Aorta (tissue), 5 donors: Measurements from ENCODE around the gene FBLN1. TPM values are rescaled to one million over a fixed set of nuclear protein-coding genes. Genes with fewer than 3 reads are reported as not detected.
"Not testable (repeated sequence)": the region's sequence is repeated elsewhere in the genome, so short reads cannot be mapped to it uniquely, and the experiment has no call there.

Experiments
- ATAC-seq: fragments of 200-7000 bp; cut with Tn5 transposase; one replicate; pipeline ENCODE4 v1.9.1; 2022; ENCODE audit warnings: moderate library complexity; ENCODE audit not compliant: low FRiP score
- DNase-seq, 2 donors: peaks; one replicate each; pipeline ENCODE4 v3.0.0-alpha.2; 2020
- H3K27ac ChIP-seq, 2 donors: one replicate each; pipeline ENCODE4 v1.5.1; 2013; ENCODE audit warnings: low read length in 2 of 2, mild to moderate bottlenecking in 2 of 2, moderate library complexity in 2 of 2, control low read depth in 1 of 2, inconsistent platforms in 1 of 2, low read depth in 1 of 2
- H3K27me3 ChIP-seq, 2 donors: one replicate each; pipeline ENCODE4 v1.6.1; 2013; ENCODE audit warnings: control low read depth in 1 of 2, low read length in 1 of 2, mild to moderate bottlenecking in 1 of 2, moderate library complexity in 1 of 2; ENCODE audit not compliant: insufficient read depth in 2 of 2, control insufficient read depth in 1 of 2
- H3K36me3 ChIP-seq, 2 donors: one replicate each; pipeline ENCODE4 v1.6.1; 2013; ENCODE audit warnings: control low read depth in 1 of 2, low read length in 1 of 2, mild to moderate bottlenecking in 1 of 2; ENCODE audit not compliant: insufficient read depth in 2 of 2, control insufficient read depth in 1 of 2
- H3K4me1 ChIP-seq, 2 donors: one replicate each; pipeline ENCODE4 v1.6.1; 2013; ENCODE audit warnings: low read length in 2 of 2, control low read depth in 1 of 2, mild to moderate bottlenecking in 1 of 2, moderate library complexity in 1 of 2; ENCODE audit not compliant: insufficient read depth in 2 of 2, control insufficient read depth in 1 of 2
- H3K4me3 ChIP-seq, 2 donors: one replicate each; pipeline ENCODE4 v1.5.1; 2013; ENCODE audit warnings: low read length in 2 of 2, control low read depth in 1 of 2, mild to moderate bottlenecking in 1 of 2
- H3K9me3 ChIP-seq: one replicate; pipeline ENCODE4 v1.6.1; 2013; ENCODE audit warnings: mild to moderate bottlenecking, low read length; ENCODE audit not compliant: control insufficient read depth
- WGBS, 2 donors: extraction: QIAGEN DNeasy Blood & Tissue Kit; methylation state at CpG; one replicate each; pipeline ENCODE4 v1.1.7; 2013; 5-methylcytosine and 5-hydroxymethylcytosine counted together
- intact Hi-C, 2 donors: fragments of 100-400 bp; cut with DNase I; formaldehyde crosslinking; loops; one replicate each; pipeline versions ENCODE4 v1.14.2 to v1.15.0; 2022
- polyA plus RNA-seq, 2 donors: library from polyadenylated mRNA; stranded (reverse); fragments of 200-250 nt; gene quantifications; one replicate each; pipeline ENCODE4 v1.2.3, GENCODE V29; 2013
- total RNA-seq, 2 donors: library from RNA; stranded (reverse); fragmentation: NEBNext Ultra II Directional; extraction: Animal tissue kit (Norgen Biotek cat#: 25700); gene quantifications; one replicate each; pipeline ENCODE4 v1.2.1, GENCODE V29; 2021
- donor health status: healthy with polysubstance abuse.
- donor health status: Bipolar disorder and iron deficiency.
- donor health status: DM: no; HTN: no; CAD: no.
- donor health status: DM: no; HTN: no; CAD: no.
- donor health status: DM: yes; HTN: yes; CAD: no.

FBLN1 gene
- total and polyA plus RNA-seq, 4 donors: 48.1 to 1,512 (median 391) TPM

DNA sequence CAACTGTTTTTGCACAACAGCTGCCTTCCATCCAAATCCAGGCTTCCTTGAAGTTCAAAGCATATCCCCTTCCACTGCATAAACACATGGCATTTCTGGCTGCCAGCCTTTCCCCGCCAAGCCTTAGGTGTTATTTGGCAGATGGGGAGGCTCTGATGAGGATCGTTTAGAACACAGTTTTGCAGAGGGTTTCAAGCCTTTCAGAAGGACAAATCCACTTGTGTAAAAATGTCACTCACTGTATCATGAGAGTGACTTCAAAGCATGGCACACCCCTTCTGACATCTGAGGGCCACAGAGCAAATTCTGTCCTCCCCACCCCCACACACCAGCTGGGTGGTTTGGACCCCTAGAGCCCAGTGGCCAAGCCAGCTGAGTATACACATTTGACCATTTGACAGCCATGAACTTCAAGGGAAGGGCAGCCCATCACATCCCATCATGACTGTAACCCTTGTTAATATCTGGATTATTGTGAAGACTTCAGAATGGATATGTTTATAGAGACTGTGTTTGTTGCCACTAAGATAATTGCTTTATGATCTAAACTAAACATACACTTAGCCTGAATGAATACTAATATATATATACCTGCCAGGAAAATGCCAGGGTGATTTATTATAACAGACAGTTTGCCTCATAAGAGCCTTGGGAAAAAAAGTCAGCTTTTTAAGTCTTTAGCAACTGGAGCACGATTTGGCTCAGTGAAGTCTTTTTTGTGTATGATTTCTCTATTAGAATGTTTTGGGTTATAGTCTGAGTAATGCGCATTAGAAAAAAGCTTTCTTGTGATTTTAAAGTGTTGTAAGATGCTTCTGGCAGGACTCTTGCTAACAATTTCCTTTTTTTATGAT lies 31.9 kb downstream of the FBLN1 start:
- Histone ChIP-seq H3K27me3 (no peaks in the 10 kb centered on the region), H3K36me3 (no peaks in the 10 kb centered on the region), H3K9me3 (no peaks in the 10 kb centered on the region), H3K27ac (no peak overlapping the region), H3K4me3 (no peak overlapping the region), H3K4me1 (peaks cover 0 to 4% of the 10 kb centered on the region in 2 donors)
- 18 to 25% methylated on average over 4 of the region's 4 CpGs for WGBS, 2 donors
- intact Hi-C loops: loop anchor here in 1 of 2 donors (5.0 kb wide), 1 partner anchor 47 kb away; no protein-coding TSS in a partner anchor
- no peak for DNase-seq
- ATAC-seq: no peak

DNA sequence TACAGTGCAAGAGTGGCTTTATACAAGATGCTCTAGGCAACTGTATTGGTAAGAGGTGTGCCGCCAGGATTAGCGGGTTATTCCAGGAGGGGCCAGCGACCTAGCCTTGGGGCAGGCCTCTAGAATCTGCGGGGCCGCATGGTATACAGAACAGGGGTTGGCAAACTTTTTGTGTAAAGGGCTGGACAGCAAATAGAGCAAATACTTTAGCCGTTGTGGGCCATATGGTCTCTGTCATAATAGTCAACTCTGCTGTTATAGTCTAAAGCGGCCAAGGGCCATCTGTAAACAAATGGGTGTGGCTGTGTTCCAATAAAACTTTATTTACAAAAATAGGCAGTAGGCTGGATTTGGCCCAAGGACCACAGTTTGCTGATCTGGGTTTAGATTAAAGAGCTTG lies 32.6 kb downstream of the FBLN1 start:
- Histone ChIP-seq H3K9me3 (no peaks in the 10 kb centered on the region), H3K4me3 (no peak overlapping the region), H3K4me1 (peaks cover 0 to 4% of the 10 kb centered on the region in 2 donors), H3K27ac (no peak overlapping the region), H3K27me3 (no peaks in the 10 kb centered on the region), H3K36me3 (no peaks in the 10 kb centered on the region)
- intact Hi-C loops: loop anchor here in 1 of 2 donors (5.0 kb wide), 1 partner anchor 48 kb away; no protein-coding TSS in a partner anchor
- DNase-seq: no peak
- WGBS, 2 donors: 82 to 83% methylated on average over 7 of the region's 7 CpGs
- no peak for ATAC-seq

DNA sequence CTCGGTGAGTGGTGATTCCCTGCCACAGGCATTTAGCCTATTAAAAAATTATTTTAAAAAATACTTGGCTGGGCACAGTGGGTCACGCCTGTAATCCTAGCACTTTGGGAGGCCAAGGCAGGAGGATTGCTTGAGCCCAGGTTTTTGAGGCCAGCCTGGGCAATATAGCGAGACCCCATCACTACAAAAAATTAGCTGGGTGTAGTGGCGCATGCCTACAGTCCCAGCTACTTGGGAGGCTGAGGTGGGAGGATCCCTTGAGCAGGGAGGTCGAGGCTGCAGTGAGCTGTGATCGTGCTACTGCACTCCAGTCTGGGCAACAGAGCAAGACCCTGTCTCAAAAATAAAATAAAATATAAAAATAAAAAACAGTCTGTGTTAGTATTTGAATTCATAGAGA lies 33.2 kb downstream of the FBLN1 start:
- H3K9me3 ChIP-seq, H3K27me3 ChIP-seq, H3K27ac ChIP-seq, H3K4me1 ChIP-seq, DNase-seq, H3K4me3 ChIP-seq, ATAC-seq, H3K36me3 ChIP-seq: not testable (repeated sequence)
- WGBS, 2 donors: 95% methylated on average over 6 of the region's 6 CpGs
- intact Hi-C loops: loop anchor here in 1 of 2 donors (5.0 kb wide), 1 partner anchor 49 kb away; no protein-coding TSS in a partner anchor

DNA sequence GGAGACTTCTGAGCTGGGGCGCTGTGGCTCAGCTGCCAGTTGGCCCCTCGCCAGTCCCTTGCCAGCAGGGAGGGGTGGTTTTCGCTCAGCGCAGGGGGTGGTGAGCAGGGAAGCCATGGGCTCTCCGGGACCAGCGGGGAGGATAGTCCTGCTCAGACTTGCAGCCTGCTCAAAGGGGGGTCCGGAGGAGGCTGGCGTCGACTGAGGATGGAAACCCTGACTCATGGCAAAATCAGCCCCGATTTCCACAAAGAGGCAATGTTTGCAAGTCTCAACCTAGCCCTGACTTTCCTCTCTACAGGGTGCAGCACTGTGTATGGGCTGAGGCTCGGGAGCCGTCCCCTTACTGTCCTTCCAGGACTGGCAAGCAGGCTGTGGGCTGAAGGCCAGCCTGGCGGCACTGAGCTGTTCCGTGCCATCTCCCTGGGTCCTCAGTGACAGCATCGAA lies 35.1 kb downstream of the FBLN1 start:
- 5 to 6% methylated on average over 15 of the region's 15 CpGs for WGBS, 2 donors
- peak; percentile 84 to 92 for DNase-seq
- intact Hi-C loops: loop anchor here in 1 of 2 donors (5.0 kb wide), 1 partner anchor 50 kb away; no protein-coding TSS in a partner anchor
- Histone ChIP-seq H3K9me3 (no peaks in the 10 kb centered on the region), H3K36me3 (no peaks in the 10 kb centered on the region), H3K4me1 (peaks cover 0 to 4% of the 10 kb centered on the region in 2 donors), H3K4me3 (no peak overlapping the region), H3K27me3 (no peaks in the 10 kb centered on the region), H3K27ac (peak overlapping the region; percentile 7 to 35)
- ATAC-seq: peak; percentile 84

DNA sequence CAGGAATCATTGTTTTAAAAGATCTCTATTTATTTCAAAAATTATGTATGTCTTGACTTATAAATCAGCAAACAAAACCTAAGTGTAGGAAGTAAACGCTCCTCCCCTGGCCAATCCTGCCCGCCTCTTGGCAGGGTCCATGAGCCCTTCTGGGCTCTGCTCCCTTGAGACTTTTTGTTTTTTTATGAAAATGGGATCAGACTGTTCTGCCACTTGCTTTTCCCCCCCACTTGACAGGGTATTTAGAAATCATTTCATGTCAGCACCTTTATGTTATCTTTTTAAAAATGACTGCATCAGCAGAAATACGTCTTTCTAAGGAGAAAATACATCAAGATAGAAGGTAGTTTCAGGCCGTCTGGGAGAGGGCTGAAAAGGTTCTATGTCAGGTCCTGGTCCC lies 35.6 kb downstream of the FBLN1 start:
- H3K9me3 ChIP-seq: no peaks in the 10 kb centered on the region
- H3K4me3 ChIP-seq: no peak overlapping the region
- H3K27me3 ChIP-seq: no peaks in the 10 kb centered on the region
- peak; percentile 60 for ATAC-seq
- peak overlapping the region in 1 of 2 donors; percentile 17 for H3K27ac ChIP-seq
- intact Hi-C loops: loop anchor here in 1 of 2 donors (5.0 kb wide), 1 partner anchor 51 kb away; no protein-coding TSS in a partner anchor
- DNase-seq: no peak
- peaks cover 0 to 4% of the 10 kb centered on the region in 2 donors for H3K4me1 ChIP-seq
- H3K36me3 ChIP-seq: no peaks in the 10 kb centered on the region
- WGBS, 2 donors: 3 to 4% methylated on average over 4 of the region's 4 CpGs

DNA sequence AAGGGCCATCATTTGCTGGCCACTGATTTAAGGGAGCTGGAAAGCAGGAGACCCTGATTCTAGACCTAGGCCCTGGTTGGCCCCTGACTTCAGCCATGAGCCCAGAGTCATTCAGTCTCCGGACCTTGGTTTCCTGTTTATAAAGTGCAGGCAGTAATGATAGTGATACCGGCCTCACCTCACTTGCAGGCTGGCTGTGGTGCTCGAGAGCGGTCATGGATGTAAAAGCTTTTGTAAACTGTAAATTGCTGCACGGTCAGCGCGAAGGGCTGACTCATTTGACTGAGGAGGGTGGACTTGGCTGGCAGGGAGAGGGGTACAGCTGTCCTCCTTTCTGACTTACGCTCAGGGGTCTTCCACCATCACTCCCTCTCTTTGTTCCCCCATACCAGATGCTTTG lies 37.4 kb downstream of the FBLN1 start:
- ATAC-seq (no peak), DNase-seq (no peak)
- 88 to 92% methylated on average over 8 of the region's 8 CpGs for WGBS, 2 donors
- intact Hi-C loops: no loop called here
- Histone ChIP-seq H3K4me3 (no peak overlapping the region), H3K27ac (no peak overlapping the region), H3K4me1 (peaks cover 0 to 4% of the 10 kb centered on the region in 2 donors), H3K27me3 (no peaks in the 10 kb centered on the region), H3K36me3 (no peaks in the 10 kb centered on the region), H3K9me3 (no peaks in the 10 kb centered on the region)

DNA sequence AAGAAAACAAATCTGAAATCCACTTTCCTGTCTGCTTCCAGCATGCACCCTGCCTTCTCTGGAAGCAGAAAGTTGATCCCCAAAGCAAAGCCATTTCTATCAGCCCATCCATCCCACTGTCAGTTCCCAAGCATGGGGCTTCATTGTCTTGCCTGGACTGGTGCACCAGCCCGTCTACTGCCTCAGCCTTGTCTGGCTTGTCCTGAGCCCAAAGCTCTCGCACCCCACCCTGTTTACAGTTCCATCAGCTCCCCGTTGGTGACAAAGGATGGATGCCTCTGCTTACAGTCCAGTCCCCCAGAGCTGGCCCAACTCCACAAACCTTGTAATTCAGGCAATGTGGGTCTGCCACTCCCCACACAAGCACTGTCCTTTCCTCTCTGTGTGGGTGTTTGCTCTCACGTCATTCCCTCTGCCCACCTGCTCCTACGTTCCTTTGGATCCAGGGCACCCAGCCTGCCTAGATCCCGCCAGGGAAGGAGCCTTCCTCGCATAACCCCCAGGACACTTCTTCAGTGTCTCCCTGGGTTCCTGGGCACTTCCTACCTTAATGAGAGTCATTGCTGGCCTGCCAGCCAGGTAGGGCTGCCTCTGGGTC lies 38.8 kb downstream of the FBLN1 start:
- Histone ChIP-seq H3K27me3 (no peaks in the 10 kb centered on the region), H3K36me3 (no peaks in the 10 kb centered on the region), H3K4me3 (no peak overlapping the region), H3K27ac (no peak overlapping the region), H3K9me3 (no peaks in the 10 kb centered on the region), H3K4me1 (peaks cover 0 to 4% of the 10 kb centered on the region in 2 donors)
- 91 to 94% methylated on average over 7 of the region's 7 CpGs for WGBS, 2 donors
- no peak for ATAC-seq
- intact Hi-C loops: no loop called here
- no peak for DNase-seq

DNA sequence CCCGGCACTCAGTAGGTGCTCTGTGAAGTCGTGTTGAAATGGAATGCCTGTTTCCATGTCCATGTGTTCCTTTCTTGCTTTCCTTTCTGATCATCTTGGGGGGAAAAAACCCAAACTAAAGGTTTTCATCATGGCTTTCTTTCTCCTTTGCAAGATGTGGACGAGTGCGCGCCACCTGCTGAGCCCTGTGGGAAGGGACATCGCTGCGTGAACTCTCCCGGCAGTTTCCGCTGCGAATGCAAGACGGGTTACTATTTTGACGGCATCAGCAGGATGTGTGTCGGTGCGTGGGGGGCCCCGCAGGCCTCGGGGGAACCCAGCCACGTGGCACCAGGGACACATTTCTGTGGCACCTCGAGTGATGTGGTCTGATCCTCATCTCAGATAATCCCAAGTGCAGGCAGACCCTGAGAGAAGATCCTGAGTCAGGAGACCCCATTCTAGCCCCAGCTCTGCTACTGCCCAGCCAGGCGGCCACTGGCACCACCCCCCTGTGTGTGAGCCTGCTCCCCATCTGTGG lies 39.4 kb downstream of the FBLN1 start:
- DNase-seq (no peak), ATAC-seq (no peak)
- H3K4me3 ChIP-seq: no peak overlapping the region
- no peaks in the 10 kb centered on the region for H3K9me3 ChIP-seq
- intact Hi-C loops: no loop called here
- no peaks in the 10 kb centered on the region for H3K27me3 ChIP-seq
- WGBS, 2 donors: 92 to 93% methylated on average over 19 of the region's 19 CpGs
- peaks cover 0 to 4% of the 10 kb centered on the region in 2 donors for H3K4me1 ChIP-seq
- no peak overlapping the region for H3K27ac ChIP-seq
- no peaks in the 10 kb centered on the region for H3K36me3 ChIP-seq
